Activated CD4-positive, alpha-beta memory T cell treated with anti-CD3 and anti-CD28 coated beads for 36 hours (primary cell): ENCODE data around the gene MEGF8. TPM values are rescaled to one million over a fixed set of nuclear protein-coding genes. Genes with fewer than 3 reads are reported as not detected.

ENCODE experiments used
- CTCF ChIA-PET: fragments of 350-600 bp; sonication (Branson Sonifier 250); formaldehyde crosslinking; loops from one replicate; lab custom pipeline; 2021; ENCODE audit warnings: antibody characterized with exemption, inconsistent platforms; lab: Charles Lee
- POLR2A ChIA-PET: fragments of 350-600 bp; sonication (Branson Sonifier 250); formaldehyde crosslinking; loops from one replicate; lab custom pipeline; 2021; ENCODE audit warnings: antibody characterized with exemption; lab: Charles Lee
- DNase-seq: peaks from one replicate; pipeline ENCODE4 v3.0.0-alpha.2; 2020
- H3K27ac Mint-ChIP-seq: one replicate; pipeline ENCODE4 v1.8.0; 2021; ENCODE audit warnings: mixed read lengths
- H3K27me3 Mint-ChIP-seq: one replicate; pipeline ENCODE4 v1.8.0; 2021; ENCODE audit warnings: mixed read lengths
- H3K36me3 Mint-ChIP-seq: one replicate; pipeline ENCODE4 v1.8.0; 2021; ENCODE audit warnings: mixed read lengths
- H3K4me1 Mint-ChIP-seq: one replicate; pipeline ENCODE4 v1.8.0; 2021; ENCODE audit warnings: low read depth, mixed read lengths
- H3K4me3 Mint-ChIP-seq: one replicate; pipeline ENCODE4 v1.8.0; 2021; ENCODE audit warnings: mild to moderate bottlenecking, mixed read lengths
- H3K9me3 Mint-ChIP-seq: one replicate; pipeline ENCODE4 v1.8.0; 2021; ENCODE audit warnings: mixed read lengths
- intact Hi-C: fragments of 100-400 bp; cut with micrococcal nuclease; formaldehyde crosslinking; loops from one replicate; pipeline ENCODE4 v1.15.1; 2023
- total RNA-seq, 2 experiments: library from RNA; stranded (reverse); gene quantifications; one replicate each; pipeline ENCODE4 v1.2.3, GENCODE V29; 2021

The MEGF8 gene
- total RNA-seq, 2 experiments from 2014 or later: 6.0 to 7.2 TPM

DNA sequence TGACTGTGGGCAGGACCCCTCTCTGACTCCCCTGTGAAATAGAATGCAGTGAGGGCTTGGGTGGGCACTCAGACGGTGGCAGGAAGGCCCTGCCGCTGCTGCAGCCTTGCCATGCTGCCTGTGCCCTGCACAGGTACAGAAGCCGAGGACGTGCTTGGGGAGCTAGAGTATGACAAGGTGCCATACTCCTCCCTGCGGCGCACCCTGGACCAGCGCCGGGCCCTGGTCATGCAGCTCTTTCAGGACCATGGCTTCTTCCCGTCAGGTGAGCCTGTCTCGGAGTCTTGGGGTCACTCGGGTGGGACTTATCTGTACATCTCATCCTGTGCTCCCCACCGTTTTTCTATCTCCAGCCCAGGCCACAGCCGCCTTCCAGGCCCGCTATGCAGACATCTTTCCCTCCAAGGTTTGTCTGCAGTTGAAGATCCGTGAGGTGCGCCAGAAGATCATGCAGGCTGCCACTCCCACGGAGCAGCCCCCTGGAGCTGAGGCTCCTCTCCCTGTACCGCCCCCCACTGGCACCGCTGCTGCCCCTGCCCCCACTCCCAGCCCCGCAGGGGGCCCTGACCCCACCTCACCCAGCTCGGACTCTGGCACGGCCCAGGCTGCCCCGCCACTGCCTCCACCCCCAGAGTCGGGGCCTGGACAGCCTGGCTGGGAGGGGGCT lies 30.8 kb upstream of the MEGF8 start:
- H3K27me3 Mint-ChIP-seq: no peaks in the 10 kb centered on the region
- H3K4me3 Mint-ChIP-seq: no peak overlapping the region
- intact Hi-C loops: no loop called here
- H3K9me3 Mint-ChIP-seq: no peaks in the 10 kb centered on the region
- no peak overlapping the region for H3K27ac Mint-ChIP-seq
- DNase-seq: no peak
- ChIA-PET CTCF (interaction anchor here (0.8 to 2.2 kb wide), 8 partner anchors 9 to 169 kb away, joined by 3 to 12 read pairs (median 4); partner anchors contain the start of gene POU2F2), POLR2A (no interaction called here)
- peaks cover 12% of the 10 kb centered on the region for H3K36me3 Mint-ChIP-seq
- H3K4me1 Mint-ChIP-seq: peaks cover 9% of the 10 kb centered on the region

DNA sequence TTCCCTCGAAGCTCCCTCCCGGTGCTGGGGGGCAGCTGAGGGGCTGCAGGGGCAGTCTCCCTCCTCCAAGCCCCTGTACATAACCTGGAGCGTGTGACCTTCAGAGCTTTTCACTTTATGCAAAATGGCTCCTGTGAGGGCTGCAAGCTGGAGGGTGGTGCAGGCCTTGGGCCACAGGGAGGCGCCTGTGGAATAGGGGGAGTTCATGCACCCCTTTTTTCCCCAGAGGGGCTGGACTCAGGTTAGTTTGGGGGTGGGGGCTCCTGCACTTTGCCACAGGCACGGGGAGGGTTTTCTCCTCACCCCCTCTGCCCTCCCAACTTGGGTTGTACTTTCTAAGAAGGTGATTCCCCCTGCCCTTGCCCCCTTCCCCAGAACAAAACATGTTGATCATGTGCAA lies 30.1 kb upstream of the MEGF8 start:
- no peak overlapping the region for H3K27ac Mint-ChIP-seq
- ChIA-PET POLR2A (no interaction called here), CTCF (interaction anchor here (0.8 to 2.2 kb wide), 9 partner anchors 10 to 170 kb away, joined by 3 to 12 read pairs (median 4); partner anchors contain the start of gene POU2F2)
- H3K36me3 Mint-ChIP-seq: peaks cover 8% of the 10 kb centered on the region
- no peaks in the 10 kb centered on the region for H3K9me3 Mint-ChIP-seq
- H3K27me3 Mint-ChIP-seq: no peaks in the 10 kb centered on the region
- intact Hi-C loops: no loop called here
- no peak for DNase-seq
- H3K4me3 Mint-ChIP-seq: no peak overlapping the region
- H3K4me1 Mint-ChIP-seq: peaks cover 9% of the 10 kb centered on the region

DNA sequence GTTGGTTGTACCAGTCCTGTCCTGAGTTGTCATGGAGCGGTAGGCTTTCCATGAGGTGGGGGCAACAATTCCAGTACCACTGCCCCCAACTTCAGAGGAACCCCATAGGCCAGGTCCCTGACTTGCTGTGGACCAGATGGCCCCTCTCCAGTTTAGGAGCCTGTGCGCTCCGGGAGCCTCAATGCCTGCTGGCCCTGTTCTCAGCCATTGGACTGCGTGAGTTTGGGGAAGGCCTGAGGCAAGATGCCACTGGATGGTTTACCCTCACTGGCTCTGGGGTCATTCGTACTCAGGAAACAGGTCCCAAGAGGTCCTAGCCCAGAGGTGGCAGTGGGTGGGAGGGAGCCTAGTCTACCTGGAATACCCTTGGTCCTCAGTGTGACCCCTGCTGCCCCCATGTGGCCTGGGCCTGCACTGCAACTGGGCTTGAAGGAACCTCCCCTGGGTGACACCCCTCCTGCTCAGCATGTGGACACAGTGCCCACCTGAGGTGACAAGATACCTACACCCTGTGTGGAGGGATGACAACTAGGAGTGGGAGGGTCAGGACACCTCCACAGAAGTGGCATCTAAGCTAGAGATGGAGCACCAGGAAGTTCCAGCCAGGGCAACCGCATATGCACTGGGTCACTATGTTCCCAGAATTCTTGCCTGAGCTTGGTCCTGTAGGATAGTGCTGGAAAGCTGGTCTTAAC lies 29.5 kb upstream of the MEGF8 start:
- peaks cover 9% of the 10 kb centered on the region for H3K4me1 Mint-ChIP-seq
- DNase-seq: peak; percentile 92
- ChIA-PET CTCF (interaction anchor here (0.6 to 2.2 kb wide), 24 partner anchors 8 to 187 kb away, joined by 3 to 12 read pairs (median 4); partner anchors contain the start of genes GSK3A and POU2F2), POLR2A (no interaction called here)
- H3K9me3 Mint-ChIP-seq: no peaks in the 10 kb centered on the region
- H3K27ac Mint-ChIP-seq: peak overlapping the region; percentile 28
- intact Hi-C loops: loop anchor here (1.0 kb wide), 1 partner anchor 164 kb away; the partner anchor contains the start of gene POU2F2
- H3K27me3 Mint-ChIP-seq: no peaks in the 10 kb centered on the region
- peaks cover 8% of the 10 kb centered on the region for H3K36me3 Mint-ChIP-seq
- no peak overlapping the region for H3K4me3 Mint-ChIP-seq

DNA sequence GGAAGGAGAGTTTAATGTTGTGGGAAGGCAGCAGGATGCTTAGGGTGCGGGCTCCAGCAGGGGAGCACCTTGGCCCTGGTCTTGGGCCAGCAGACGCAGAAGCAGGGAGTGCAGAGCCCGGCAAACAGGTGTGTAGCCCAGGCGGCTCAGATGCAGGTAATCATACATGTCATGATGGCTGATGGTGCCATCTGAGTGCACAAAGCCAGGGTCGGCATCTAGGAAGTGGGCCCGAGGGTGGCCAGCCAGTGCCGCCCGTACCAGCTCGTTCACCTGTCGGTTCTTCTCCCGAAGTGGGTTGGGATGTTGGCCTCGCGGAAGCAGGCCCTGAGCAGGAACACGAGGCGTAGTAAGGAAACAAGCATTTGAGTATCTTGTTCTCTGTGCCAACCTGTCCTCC lies 28.4 kb upstream of the MEGF8 start:
- Mint-ChIP-seq H3K36me3 (peaks cover 6% of the 10 kb centered on the region), H3K27me3 (no peaks in the 10 kb centered on the region), H3K4me3 (no peak overlapping the region), H3K4me1 (peaks cover 14% of the 10 kb centered on the region), H3K9me3 (no peaks in the 10 kb centered on the region), H3K27ac (no peak overlapping the region)
- ChIA-PET POLR2A (no interaction called here), CTCF (interaction anchor here (0.8 to 1.8 kb wide), 14 partner anchors 8 to 188 kb away, joined by 3 to 10 read pairs (median 4); partner anchors contain the start of gene GSK3A)
- intact Hi-C loops: no loop called here
- no peak for DNase-seq

DNA sequence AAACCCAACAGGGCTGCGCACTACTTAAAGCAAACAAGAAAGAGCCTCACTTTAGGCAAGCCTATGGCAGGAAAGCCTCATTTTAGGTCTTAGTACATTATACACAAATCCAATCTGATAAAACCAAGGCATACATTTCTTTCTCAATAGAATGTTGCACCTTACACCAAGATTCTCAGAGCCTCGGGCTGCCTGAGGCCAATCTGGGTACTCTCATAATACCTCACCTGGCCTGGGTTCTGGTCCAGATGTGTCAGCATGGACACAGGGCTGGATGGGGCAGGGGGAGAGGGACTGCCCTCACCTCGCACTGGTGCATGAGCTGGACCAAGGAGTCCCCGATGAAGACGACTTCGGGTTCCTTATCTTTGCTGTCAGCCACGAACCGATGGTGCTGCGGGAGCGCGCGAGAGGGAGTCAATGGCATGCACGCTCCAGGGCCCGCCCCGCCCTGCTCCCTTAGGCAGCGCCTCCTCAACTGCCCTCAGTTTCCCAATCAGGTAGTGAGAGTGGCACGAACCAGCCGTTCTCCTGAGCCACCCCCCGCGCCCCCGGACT lies 23.7 kb upstream of the MEGF8 start, which contains the start of gene PRR19:
Gene PRR19 (plus strand): TSS at position 487 of the 558 bp plus-strand sequence. CDS start 7,453 bp downstream, outside the sequence.
- peak within 1 kb of the TSS; percentile 86 for H3K4me3 Mint-ChIP-seq
- intact Hi-C loops: loop anchor here (1.0 to 5.0 kb wide), 3 partner anchors 18 to 121 kb away; partner anchors contain the start of gene MEGF8
- peaks cover 25% of the 10 kb centered on the region for H3K4me1 Mint-ChIP-seq
- POLR2A ChIA-PET: interaction anchor here (0.7 to 1.3 kb wide), 4 partner anchors 13 to 169 kb away, joined by 3 to 4 read pairs (median 4); partner anchors contain the start of gene POU2F2
- peak; percentile 41 for DNase-seq
- CTCF ChIA-PET: interaction anchor here (0.6 to 1.3 kb wide), 4 partner anchors 22 to 169 kb away, joined by 3 to 7 read pairs (median 4); partner anchors contain the start of gene GSK3A
- no peaks in the 10 kb centered on the region for H3K9me3 Mint-ChIP-seq
- H3K27ac Mint-ChIP-seq: peak within 1 kb of the TSS; percentile 85
- no peaks in the 10 kb centered on the region for H3K27me3 Mint-ChIP-seq
- peaks cover 2% of the 10 kb centered on the region for H3K36me3 Mint-ChIP-seq

DNA sequence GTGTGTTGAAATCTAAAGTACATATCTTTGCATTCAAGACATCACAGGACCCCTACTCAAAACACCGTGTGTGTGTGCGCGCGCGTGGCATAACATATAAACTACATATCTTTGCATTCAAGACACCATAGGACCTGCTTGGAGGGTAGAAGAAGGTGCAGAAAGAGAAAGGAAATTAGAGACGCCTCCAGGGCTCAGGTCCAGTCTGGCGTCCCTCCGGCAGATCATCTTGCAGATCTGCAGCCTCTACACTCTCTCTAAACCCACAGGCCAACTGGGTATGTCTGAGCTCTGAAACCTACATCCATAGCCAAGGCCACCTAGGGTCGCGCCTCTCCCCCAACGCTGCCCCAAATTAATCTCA lies 22.4 kb upstream of the MEGF8 start:
- no peak for DNase-seq
- peaks cover 25% of the 10 kb centered on the region for H3K4me1 Mint-ChIP-seq
- ChIA-PET POLR2A (interaction anchor here (1.0 to 1.3 kb wide), 3 partner anchors 12 to 171 kb away, joined by 3 to 4 read pairs (median 4); partner anchors contain the start of gene POU2F2), CTCF (interaction anchor here (0.7 to 1.3 kb wide), 4 partner anchors 61 to 171 kb away, joined by 3 to 7 read pairs (median 4); partner anchors contain the start of genes GSK3A and POU2F2)
- peak overlapping the region; percentile 85 for H3K27ac Mint-ChIP-seq
- peak overlapping the region; percentile 86 for H3K4me3 Mint-ChIP-seq
- no peaks in the 10 kb centered on the region for H3K36me3 Mint-ChIP-seq
- intact Hi-C loops: loop anchor here (5.0 kb wide), 1 partner anchor 119 kb away; no protein-coding TSS in a partner anchor
- no peaks in the 10 kb centered on the region for H3K9me3 Mint-ChIP-seq
- no peaks in the 10 kb centered on the region for H3K27me3 Mint-ChIP-seq

DNA sequence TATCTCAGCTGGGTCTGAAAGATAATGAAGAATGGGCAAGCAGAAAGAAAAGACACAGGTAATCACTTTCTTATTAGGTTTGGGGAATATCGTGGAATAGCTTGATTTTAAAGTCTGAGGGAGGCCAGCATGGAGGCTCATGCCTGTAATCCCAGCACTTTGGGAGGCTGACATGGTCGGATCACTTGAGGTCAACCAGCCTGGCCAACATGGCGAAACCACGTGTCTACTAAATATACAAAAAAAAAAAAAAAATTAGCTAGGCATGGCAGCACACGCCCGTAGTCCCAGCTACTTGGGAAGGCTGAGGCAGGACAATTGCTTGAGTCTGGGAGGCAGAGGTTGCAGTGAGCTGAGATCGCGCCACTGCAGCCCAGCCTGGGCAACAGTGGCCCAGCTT lies 21.6 kb upstream of the MEGF8 start:
- POLR2A ChIA-PET: no interaction called here
- intact Hi-C loops: loop anchor here (5.0 kb wide), 1 partner anchor 118 kb away; no protein-coding TSS in a partner anchor
- peak overlapping the region; percentile 8 for H3K4me3 Mint-ChIP-seq

DNA sequence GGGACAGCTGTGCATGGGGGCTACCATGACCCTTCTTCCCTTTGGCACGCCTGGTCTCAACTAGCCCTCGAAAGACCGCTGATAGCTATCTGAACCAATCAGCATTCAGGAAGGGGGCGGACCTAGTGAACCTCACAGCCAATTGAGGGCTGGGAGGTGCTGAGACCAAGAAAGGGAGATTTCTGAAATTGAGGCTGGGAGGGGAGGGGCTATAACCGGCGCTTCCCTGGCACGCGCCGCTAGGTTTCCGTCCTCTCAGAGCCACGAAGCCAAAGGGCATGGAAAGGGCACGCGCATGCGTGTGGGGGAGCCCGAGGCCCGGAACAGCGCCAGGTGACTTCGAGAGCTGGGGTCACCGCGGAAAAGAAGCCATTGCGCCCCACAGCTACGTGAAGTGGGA lies 18.8 kb upstream of the MEGF8 start:
- DNase-seq: no peak
- ChIA-PET CTCF (no interaction called here), POLR2A (interaction anchor here (0.6 kb wide), 1 partner anchor 17 kb away, joined by 3 read pairs; no protein-coding TSS in a partner anchor)
- no peaks in the 10 kb centered on the region for H3K9me3 Mint-ChIP-seq
- peaks cover 19% of the 10 kb centered on the region for H3K4me1 Mint-ChIP-seq
- intact Hi-C loops: no loop called here
- no peaks in the 10 kb centered on the region for H3K36me3 Mint-ChIP-seq
- peaks cover 2% of the 10 kb centered on the region for H3K27me3 Mint-ChIP-seq
- H3K4me3 Mint-ChIP-seq: no peak overlapping the region
- H3K27ac Mint-ChIP-seq: no peak overlapping the region

More for the DNA sequence above, 21.6 kb upstream of the MEGF8 start:
- no peaks in the 10 kb centered on the region for H3K9me3 Mint-ChIP-seq
- no peaks in the 10 kb centered on the region for H3K27me3 Mint-ChIP-seq
- H3K36me3 Mint-ChIP-seq: no peaks in the 10 kb centered on the region
- no peak overlapping the region for H3K27ac Mint-ChIP-seq
- peaks cover 25% of the 10 kb centered on the region for H3K4me1 Mint-ChIP-seq
- CTCF ChIA-PET: interaction anchor here (0.7 to 0.9 kb wide), 2 partner anchors 135 to 171 kb away, joined by 3 read pairs; partner anchors contain the start of gene POU2F2
- no peak for DNase-seq

DNA sequence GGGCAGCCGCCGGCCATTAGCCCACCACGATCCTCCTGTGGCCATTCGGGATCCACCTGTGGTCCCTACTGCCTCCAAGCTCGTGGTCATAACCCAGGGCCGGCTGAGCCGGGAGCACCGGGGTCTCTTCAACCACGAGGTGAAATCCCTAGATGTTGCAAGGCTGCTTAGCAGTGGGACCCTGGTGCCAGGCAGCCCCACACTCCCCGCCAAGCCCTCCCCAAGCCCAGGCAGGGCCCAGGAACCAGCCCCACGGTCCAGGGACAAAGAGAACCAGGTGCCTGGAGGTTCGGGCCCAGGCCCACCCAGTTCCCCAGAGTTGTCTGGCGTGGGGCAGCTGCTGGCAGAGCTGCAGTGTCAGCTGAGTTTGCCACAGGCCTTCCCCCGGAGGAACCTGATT lies 15.7 kb upstream of the MEGF8 start:
- peaks cover 12% of the 10 kb centered on the region for H3K4me1 Mint-ChIP-seq
- H3K4me3 Mint-ChIP-seq: no peak overlapping the region
- H3K36me3 Mint-ChIP-seq: no peaks in the 10 kb centered on the region
- no peaks in the 10 kb centered on the region for H3K9me3 Mint-ChIP-seq
- H3K27ac Mint-ChIP-seq: no peak overlapping the region
- DNase-seq: no peak
- ChIA-PET CTCF (no interaction called here), POLR2A (no interaction called here)
- intact Hi-C loops: no loop called here
- H3K27me3 Mint-ChIP-seq: peaks cover 25% of the 10 kb centered on the region

DNA sequence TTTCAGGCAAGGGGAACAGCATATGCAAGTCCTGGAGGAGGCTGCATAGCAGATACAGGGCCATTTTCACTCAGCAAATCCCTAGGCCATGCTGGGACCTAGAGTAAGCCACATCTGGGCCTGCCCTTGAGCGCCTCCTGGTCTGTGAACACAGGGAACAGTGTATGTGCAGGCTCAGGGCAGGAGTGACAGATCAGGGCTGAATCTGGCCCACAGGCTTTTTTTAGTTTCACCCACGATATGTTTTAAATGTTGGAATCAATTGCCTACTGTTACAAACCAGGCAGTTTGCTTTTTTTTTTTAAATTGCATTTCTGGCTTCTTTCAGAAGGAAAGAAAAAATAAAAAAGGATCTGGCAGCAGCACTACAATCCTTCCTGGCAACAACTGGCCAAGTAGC lies 13.8 kb upstream of the MEGF8 start:
- intact Hi-C loops: no loop called here
- CTCF ChIA-PET: interaction anchor here (1.1 kb wide), 1 partner anchor 33 kb away, joined by 3 read pairs; no protein-coding TSS in a partner anchor
- DNase-seq: no peak
- no peak overlapping the region for H3K4me3 Mint-ChIP-seq
- peaks cover 14% of the 10 kb centered on the region for H3K4me1 Mint-ChIP-seq
- H3K9me3 Mint-ChIP-seq: no peaks in the 10 kb centered on the region
- POLR2A ChIA-PET: no interaction called here
- H3K27me3 Mint-ChIP-seq: peaks cover 30% of the 10 kb centered on the region
- no peak overlapping the region for H3K27ac Mint-ChIP-seq
- no peaks in the 10 kb centered on the region for H3K36me3 Mint-ChIP-seq

DNA sequence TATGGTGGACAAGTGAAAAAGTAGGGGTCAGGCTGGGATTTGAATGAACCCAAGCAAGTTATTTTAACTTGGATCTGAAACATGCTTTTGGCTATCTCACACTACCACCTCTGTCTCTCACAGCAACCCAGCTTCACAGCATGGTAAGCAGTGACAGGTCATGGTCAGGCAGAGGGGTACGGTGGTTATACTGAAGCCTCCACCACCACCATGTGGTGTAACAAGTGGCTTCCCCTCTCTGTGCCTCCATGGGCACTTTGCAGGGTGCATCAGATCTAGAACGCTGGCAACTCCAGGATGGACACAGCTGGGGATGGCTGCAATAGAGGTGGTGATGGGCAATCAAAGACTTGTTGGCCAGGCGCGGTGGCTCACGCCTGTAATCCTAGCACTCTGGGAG lies 13.1 kb upstream of the MEGF8 start:
- intact Hi-C loops: no loop called here
- H3K27ac Mint-ChIP-seq: no peak overlapping the region
- ChIA-PET POLR2A (no interaction called here), CTCF (no interaction called here)
- peaks cover 18% of the 10 kb centered on the region for H3K4me1 Mint-ChIP-seq
- no peaks in the 10 kb centered on the region for H3K36me3 Mint-ChIP-seq
- H3K9me3 Mint-ChIP-seq: no peaks in the 10 kb centered on the region
- peaks cover 30% of the 10 kb centered on the region for H3K27me3 Mint-ChIP-seq
- no peak for DNase-seq
- H3K4me3 Mint-ChIP-seq: no peak overlapping the region
